Liver (tissue), 9 donors: ENCODE measurements around the gene PTGDR. TPM values are rescaled to one million over a fixed set of nuclear protein-coding genes. Genes with fewer than 3 reads are reported as not detected.

Experiments used
- DNase-seq: peaks from one replicate; pipeline ENCODE4 v3.0.0-alpha.2; 2017; ENCODE audit warnings: low spot score
- H3K27ac ChIP-seq, 2 donors: one replicate each; pipeline ENCODE4 v1.7.0; 2013; ENCODE audit warnings: inconsistent platforms in 2 of 2, low read length in 2 of 2, control low read depth in 1 of 2, low read depth in 1 of 2, mild to moderate bottlenecking in 1 of 2
- H3K27me3 ChIP-seq, 4 donors: one replicate each; pipeline versions ENCODE4 v1.6.1 to v1.7.0; 2013; ENCODE audit warnings: low read length in 3 of 4, inconsistent platforms in 1 of 4, mild to moderate bottlenecking in 1 of 4, moderate library complexity in 1 of 4; ENCODE audit not compliant: control insufficient read depth in 4 of 4, insufficient read depth in 4 of 4
- H3K36me3 ChIP-seq, 4 donors: one replicate each; pipeline versions ENCODE4 v1.6.1 to v1.7.0; 2013; ENCODE audit warnings: low read length in 3 of 4, mild to moderate bottlenecking in 3 of 4, low read depth in 1 of 4, moderate library complexity in 1 of 4; ENCODE audit not compliant: control insufficient read depth in 4 of 4, insufficient read depth in 3 of 4
- H3K4me1 ChIP-seq, 4 donors: one replicate each; pipeline versions ENCODE4 v1.6.1 to v1.7.0; 2013; ENCODE audit warnings: low read length in 3 of 4, mild to moderate bottlenecking in 3 of 4, moderate library complexity in 1 of 4; ENCODE audit not compliant: control insufficient read depth in 4 of 4, insufficient read depth in 4 of 4
- H3K4me3 ChIP-seq, 3 donors: one replicate each; pipeline versions ENCODE4 v1.6.1 to v1.7.0; 2013; ENCODE audit warnings: low read length in 3 of 3, control low read depth in 1 of 3, low read depth in 1 of 3, mild to moderate bottlenecking in 1 of 3
- H3K9ac ChIP-seq, 2 donors: one replicate each; pipeline ENCODE4 v1.7.0; 2013; ENCODE audit warnings: low read length in 2 of 2, mild to moderate bottlenecking in 2 of 2, moderate library complexity in 2 of 2, control low read depth in 1 of 2, low read depth in 1 of 2
- H3K9me3 ChIP-seq, 4 donors: one replicate each; pipeline versions ENCODE4 v1.6.1 to v1.7.0; 2013; ENCODE audit warnings: low read length in 3 of 4; ENCODE audit not compliant: control insufficient read depth in 4 of 4
- EGR1 ChIP-seq, 2 donors: IDR thresholded peaks; 2 replicates each; pipeline ENCODE4 v1.6.1; 2016 to 2018; ENCODE audit warnings: antibody characterized with exemption in 2 of 2, low read depth in 2 of 2
- FOXA1 ChIP-seq: IDR thresholded peaks from 2 replicates; pipeline ENCODE4 v1.6.1; 2016; ENCODE audit warnings: antibody characterized with exemption
- FOXA2 ChIP-seq: IDR thresholded peaks from 2 replicates; pipeline ENCODE4 v1.6.1; 2016; ENCODE audit warnings: antibody characterized with exemption
- GABPA ChIP-seq, 2 donors: IDR thresholded peaks in 1 of 2; conservative IDR thresholded peaks in 1 of 2; 2 replicates each; pipeline ENCODE4 v1.6.1; 2016; ENCODE audit warnings: antibody characterized with exemption in 2 of 2, mild to moderate bottlenecking in 1 of 2, moderate library complexity in 1 of 2
- HNF4A ChIP-seq, 2 donors: conservative IDR thresholded peaks; 2 replicates each; pipeline ENCODE4 v1.6.1; 2016; ENCODE audit warnings: antibody characterized with exemption in 2 of 2, mild to moderate bottlenecking in 2 of 2
- HNF4G ChIP-seq: IDR thresholded peaks from 2 replicates; pipeline ENCODE4 v1.6.1; 2016; ENCODE audit warnings: antibody characterized with exemption
- JUND ChIP-seq, 2 donors: IDR thresholded peaks; 2 replicates each; pipeline ENCODE4 v1.6.1; 2016; ENCODE audit warnings: antibody characterized with exemption in 2 of 2
- NR2F2 ChIP-seq: IDR thresholded peaks from 2 replicates; pipeline ENCODE4 v1.6.1; 2016; ENCODE audit warnings: antibody characterized with exemption
- RAD21 ChIP-seq, 2 donors: IDR thresholded peaks; 2 replicates each; pipeline ENCODE4 v1.6.1; 2016; ENCODE audit warnings: antibody characterized with exemption in 2 of 2, mild to moderate bottlenecking in 2 of 2
- RXRA ChIP-seq, 2 donors: IDR thresholded peaks; 2 replicates each; pipeline ENCODE4 v1.6.1; 2017 to 2018; ENCODE audit warnings: antibody characterized with exemption in 2 of 2, mild to moderate bottlenecking in 1 of 2
- SP1 ChIP-seq: IDR thresholded peaks from 2 replicates; pipeline ENCODE4 v1.6.1; 2018; ENCODE audit warnings: antibody characterized with exemption, mild to moderate bottlenecking
- TAF1 ChIP-seq: conservative IDR thresholded peaks from 2 replicates; pipeline ENCODE4 v1.6.1; 2016; ENCODE audit warnings: antibody characterized with exemption, mild to moderate bottlenecking
- YY1 ChIP-seq: IDR thresholded peaks from 2 replicates; pipeline ENCODE4 v1.6.1; 2016; ENCODE audit warnings: antibody characterized with exemption, mild to moderate bottlenecking
- ZBTB33 ChIP-seq: IDR thresholded peaks from 2 replicates; pipeline ENCODE4 v1.6.1; 2016; ENCODE audit warnings: antibody characterized with exemption
- whole genome bisulfite sequencing: extraction: QIAGEN DNeasy Blood & Tissue Kit; methylation state at CpG from one replicate; pipeline ENCODE4 v1.1.7; 2013; 5-methylcytosine and 5-hydroxymethylcytosine counted together
- polyA plus RNA-seq, 2 donors: library from polyadenylated mRNA; stranded (reverse) in 1 of 2; unstranded in 1 of 2; fragments of 200-250 nt in 1 of 2; fragments of >200 nt in 1 of 2; fragmentation: Nextera tagmentation in 1 of 2; extraction: Ambion mirVana in 1 of 2; gene quantifications; one replicate each; pipeline versions ENCODE4 v1.2.1 to v1.2.3, GENCODE V29; 2013 to 2015
- total RNA-seq, 2 donors: library from RNA; depleted of rRNA; stranded (reverse); fragments of >200 nt; gene quantifications; one replicate each; pipeline ENCODE4 v1.2.3, GENCODE V29; 2014
- TF ChIP-seq, protein P1 (sequence below): IDR thresholded peaks from 2 replicates; pipeline ENCODE4 v1.6.1; 2016; ENCODE audit warnings: antibody characterized with exemption
- TF ChIP-seq, protein P2 (sequence below): IDR thresholded peaks from 2 replicates; pipeline ENCODE4 v1.6.1; 2016; ENCODE audit warnings: antibody characterized with exemption, mild to moderate bottlenecking
- TF ChIP-seq, protein P3 (sequence below): fragments of 150-350 bp; IDR thresholded peaks from 2 replicates; pipeline ENCODE4 v1.5.1; 2017; ENCODE audit warnings: improper control_type of control experiment, low read depth, low read length; ENCODE audit not compliant: missing input control
- TF ChIP-seq, protein P4 (sequence below): IDR thresholded peaks from 2 replicates; pipeline ENCODE4 v1.6.1; 2016; ENCODE audit warnings: antibody characterized with exemption
- donor health status: healthy.
- donor health status: healthy.
- donor health status: healthy.
- donor health status: healthy.
- donor health status: healthy.

Gene PTGDR
- total and polyA plus RNA-seq, 4 donors = 0.14 to 1.4 (median 0.44) TPM

GRCh38 chr14:52259434-52259833 lies 8.1 kb upstream of the PTGDR start:
- WGBS = 52% methylated on average over 5 of the region's 5 CpGs
- TF ChIP-seq TAF1 (no peak), RXRA (IDR thresholded peaks at IDR 0.05) (no peak), SP1 (no peak)
- TF ChIP-seq, protein P1, sequence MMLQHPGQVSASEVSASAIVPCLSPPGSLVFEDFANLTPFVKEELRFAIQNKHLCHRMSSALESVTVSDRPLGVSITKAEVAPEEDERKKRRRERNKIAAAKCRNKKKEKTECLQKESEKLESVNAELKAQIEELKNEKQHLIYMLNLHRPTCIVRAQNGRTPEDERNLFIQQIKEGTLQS = no peak
- Histone ChIP-seq H3K4me1 (no peaks in the 10 kb centered on the region), H3K27ac (no peak overlapping the region), H3K9me3 (no peaks in the 10 kb centered on the region), H3K27me3 (no peaks in the 10 kb centered on the region), H3K9ac (no peak overlapping the region), H3K4me3 (no peak overlapping the region), H3K36me3 (no peaks in the 10 kb centered on the region)
- no peak for DNase-seq

- H3K27ac ChIP-seq = no peak overlapping the region
- H3K9ac ChIP-seq = no peak overlapping the region
- H3K9me3 ChIP-seq = no peaks in the 10 kb centered on the region
- peaks cover 0 to 6% (median 2%) of the 10 kb centered on the region in 4 donors for H3K4me1 ChIP-seq
- no peaks in the 10 kb centered on the region for H3K27me3 ChIP-seq
- no peak for DNase-seq
- no peaks in the 10 kb centered on the region for H3K36me3 ChIP-seq
- 95% methylated on average over 1 of the region's 1 CpG for WGBS
- H3K4me3 ChIP-seq = no peak overlapping the region
- TF ChIP-seq RXRA (IDR thresholded peaks at IDR 0.05) (no peak), HNF4A (conservative IDR thresholded peaks at IDR 0.05) (no peak), HNF4G (no peak), ZBTB33 (no peak), EGR1 (IDR thresholded peaks at IDR 0.05; ENCODE audit: low read depth in 2 of 2) (no peak), NR2F2 (no peak), JUND (IDR thresholded peaks at IDR 0.05) (no peak), RAD21 (IDR thresholded peaks at IDR 0.05) (no peak), TAF1 (no peak), YY1 (no peak), SP1 (no peak), FOXA1 (no peak), GABPA (IDR thresholded peaks at IDR 0.05 in 1 of 2, conservative IDR thresholded peaks at IDR 0.05 in 1 of 2) (no peak), FOXA2 (no peak)
- TF ChIP-seq, protein P2, sequence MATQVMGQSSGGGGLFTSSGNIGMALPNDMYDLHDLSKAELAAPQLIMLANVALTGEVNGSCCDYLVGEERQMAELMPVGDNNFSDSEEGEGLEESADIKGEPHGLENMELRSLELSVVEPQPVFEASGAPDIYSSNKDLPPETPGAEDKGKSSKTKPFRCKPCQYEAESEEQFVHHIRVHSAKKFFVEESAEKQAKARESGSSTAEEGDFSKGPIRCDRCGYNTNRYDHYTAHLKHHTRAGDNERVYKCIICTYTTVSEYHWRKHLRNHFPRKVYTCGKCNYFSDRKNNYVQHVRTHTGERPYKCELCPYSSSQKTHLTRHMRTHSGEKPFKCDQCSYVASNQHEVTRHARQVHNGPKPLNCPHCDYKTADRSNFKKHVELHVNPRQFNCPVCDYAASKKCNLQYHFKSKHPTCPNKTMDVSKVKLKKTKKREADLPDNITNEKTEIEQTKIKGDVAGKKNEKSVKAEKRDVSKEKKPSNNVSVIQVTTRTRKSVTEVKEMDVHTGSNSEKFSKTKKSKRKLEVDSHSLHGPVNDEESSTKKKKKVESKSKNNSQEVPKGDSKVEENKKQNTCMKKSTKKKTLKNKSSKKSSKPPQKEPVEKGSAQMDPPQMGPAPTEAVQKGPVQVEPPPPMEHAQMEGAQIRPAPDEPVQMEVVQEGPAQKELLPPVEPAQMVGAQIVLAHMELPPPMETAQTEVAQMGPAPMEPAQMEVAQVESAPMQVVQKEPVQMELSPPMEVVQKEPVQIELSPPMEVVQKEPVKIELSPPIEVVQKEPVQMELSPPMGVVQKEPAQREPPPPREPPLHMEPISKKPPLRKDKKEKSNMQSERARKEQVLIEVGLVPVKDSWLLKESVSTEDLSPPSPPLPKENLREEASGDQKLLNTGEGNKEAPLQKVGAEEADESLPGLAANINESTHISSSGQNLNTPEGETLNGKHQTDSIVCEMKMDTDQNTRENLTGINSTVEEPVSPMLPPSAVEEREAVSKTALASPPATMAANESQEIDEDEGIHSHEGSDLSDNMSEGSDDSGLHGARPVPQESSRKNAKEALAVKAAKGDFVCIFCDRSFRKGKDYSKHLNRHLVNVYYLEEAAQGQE = no peak
- TF ChIP-seq, protein P3, sequence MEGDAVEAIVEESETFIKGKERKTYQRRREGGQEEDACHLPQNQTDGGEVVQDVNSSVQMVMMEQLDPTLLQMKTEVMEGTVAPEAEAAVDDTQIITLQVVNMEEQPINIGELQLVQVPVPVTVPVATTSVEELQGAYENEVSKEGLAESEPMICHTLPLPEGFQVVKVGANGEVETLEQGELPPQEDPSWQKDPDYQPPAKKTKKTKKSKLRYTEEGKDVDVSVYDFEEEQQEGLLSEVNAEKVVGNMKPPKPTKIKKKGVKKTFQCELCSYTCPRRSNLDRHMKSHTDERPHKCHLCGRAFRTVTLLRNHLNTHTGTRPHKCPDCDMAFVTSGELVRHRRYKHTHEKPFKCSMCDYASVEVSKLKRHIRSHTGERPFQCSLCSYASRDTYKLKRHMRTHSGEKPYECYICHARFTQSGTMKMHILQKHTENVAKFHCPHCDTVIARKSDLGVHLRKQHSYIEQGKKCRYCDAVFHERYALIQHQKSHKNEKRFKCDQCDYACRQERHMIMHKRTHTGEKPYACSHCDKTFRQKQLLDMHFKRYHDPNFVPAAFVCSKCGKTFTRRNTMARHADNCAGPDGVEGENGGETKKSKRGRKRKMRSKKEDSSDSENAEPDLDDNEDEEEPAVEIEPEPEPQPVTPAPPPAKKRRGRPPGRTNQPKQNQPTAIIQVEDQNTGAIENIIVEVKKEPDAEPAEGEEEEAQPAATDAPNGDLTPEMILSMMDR = no peak
- TF ChIP-seq, protein P4, sequence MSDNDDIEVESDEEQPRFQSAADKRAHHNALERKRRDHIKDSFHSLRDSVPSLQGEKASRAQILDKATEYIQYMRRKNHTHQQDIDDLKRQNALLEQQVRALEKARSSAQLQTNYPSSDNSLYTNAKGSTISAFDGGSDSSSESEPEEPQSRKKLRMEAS = no peak
- TF ChIP-seq, protein P1 = no peak
Observed at GRCh38 chr14:52262600-52262999, 4.9 kb upstream of the PTGDR start.
